Left cardiac atrium (tissue), 4 donors: Measurements from ENCODE around the gene SPDYE1. TPM values are rescaled to one million over a fixed set of nuclear protein-coding genes. Genes with fewer than 3 reads are reported as not detected.
"Not testable (repeated sequence)": the region's sequence is repeated elsewhere in the genome, so short reads cannot be mapped to it uniquely, and the experiment has no call there.

ENCODE experiments used
- ATAC-seq, 2 donors: fragments of 200-7000 bp; cut with Tn5 transposase; one replicate each; pipeline ENCODE4 v1.9.1; 2020; ENCODE audit warnings: mild to moderate bottlenecking in 2 of 2, moderate library complexity in 2 of 2
- DNase-seq: peaks from one replicate; pipeline ENCODE4 v3.0.0-alpha.2; 2020
- intact Hi-C, 2 donors: fragments of 100-400 bp; cut with DNase I; formaldehyde crosslinking; loops; one replicate each; pipeline versions ENCODE4 v1.14.1 to v1.15.1; 2022 to 2023
- long read RNA-seq: library from polyadenylated mRNA; unstranded; transcript quantifications from one replicate; pipeline ENCODE4 v2.0.0, GENCODE V29; 2021
- total RNA-seq, 2 donors: library from RNA; stranded (reverse); fragmentation: NEBNext Ultra II Directional; extraction: Animal tissue kit (Norgen Biotek cat#: 25700); gene quantifications; one replicate each; pipeline ENCODE4 v1.2.1, GENCODE V29; 2021
- donor health status: DM: no; HTN: yes; CAD: no.
- donor health status: DM: no; HTN: yes; CAD: no; lungs with severe emphysema.
- donor health status: DM: yes; HTN: yes; CAD: no.
- donor health status: Dilated cardiomyopathy.

SPDYE1 gene
- total RNA-seq, result not detected
- long read RNA-seq, result 0 reads

- ATAC-seq, intact Hi-C loops, DNase-seq: not testable (repeated sequence)
Measured at GRCh38 chr7:43997532-43997931, at the start of gene SPDYE1. TSS of gene SPDYE1 (plus strand) at chr7:43997897. CDS start at chr7:43999950, 2,053 bp downstream.

GRCh38 chr7:43952028-43952427 lies 45.7 kb upstream of the SPDYE1 start:
- no peak for ATAC-seq
- intact Hi-C loops, result no loop called here
- DNase-seq, result no peak

GRCh38 chr7:43953071-43953470 lies 44.6 kb upstream of the SPDYE1 start:
- intact Hi-C loops, result no loop called here
- no peak for ATAC-seq
- DNase-seq, result no peak

GRCh38 chr7:43954524-43955228 lies 43.0 kb upstream of the SPDYE1 start:
- intact Hi-C loops, result no loop called here
- no peak for DNase-seq
- ATAC-seq, result peak; percentile 30 to 47

- DNase-seq (no peak), ATAC-seq (no peak)
- intact Hi-C loops, result no loop called here
Measured at GRCh38 chr7:43956027-43956426, 41.7 kb upstream of the SPDYE1 start.

- intact Hi-C loops, result no loop called here
- ATAC-seq, result no peak
Measured at GRCh38 chr7:43960933-43961332, 36.8 kb upstream of the SPDYE1 start.

GRCh38 chr7:43966392-43966791 lies 31.3 kb upstream of the SPDYE1 start:
- intact Hi-C loops, DNase-seq, ATAC-seq: not testable (repeated sequence)

More at GRCh38 chr7:43960933-43961332, 36.8 kb upstream of the SPDYE1 start:
- no peak for DNase-seq

GRCh38 chr7:43968172-43969040 lies 29.3 kb upstream of the SPDYE1 start:
- peak; percentile 17 to 84 for ATAC-seq
- DNase-seq, intact Hi-C loops: not testable (repeated sequence)

GRCh38 chr7:43969586-43969985 lies 28.1 kb upstream of the SPDYE1 start:
- DNase-seq, ATAC-seq, intact Hi-C loops: not testable (repeated sequence)

- DNase-seq, ATAC-seq, intact Hi-C loops: not testable (repeated sequence)
Measured at GRCh38 chr7:43970698-43971097, 27.0 kb upstream of the SPDYE1 start.

GRCh38 chr7:43974033-43974573 lies 23.6 kb upstream of the SPDYE1 start:
- ATAC-seq, DNase-seq, intact Hi-C loops: not testable (repeated sequence)

- ATAC-seq, DNase-seq, intact Hi-C loops: not testable (repeated sequence)
Measured at GRCh38 chr7:43974725-43975482, 22.8 kb upstream of the SPDYE1 start.

- DNase-seq, result no peak
- no peak for ATAC-seq
- intact Hi-C loops, result no loop called here
Measured at GRCh38 chr7:43977525-43977924, 20.2 kb upstream of the SPDYE1 start.

- intact Hi-C loops, DNase-seq: not testable (repeated sequence)
- peak in 1 of 2 donors; percentile 28 for ATAC-seq
Measured at GRCh38 chr7:43978102-43978501, 19.6 kb upstream of the SPDYE1 start.

- DNase-seq, intact Hi-C loops, ATAC-seq: not testable (repeated sequence)
Measured at GRCh38 chr7:43982848-43983247, 14.8 kb upstream of the SPDYE1 start.

- intact Hi-C loops, DNase-seq, ATAC-seq: not testable (repeated sequence)
Measured at GRCh38 chr7:43983736-43984135, 14.0 kb upstream of the SPDYE1 start.

GRCh38 chr7:43985904-43986864 lies 11.5 kb upstream of the SPDYE1 start:
- intact Hi-C loops, result not testable (repeated sequence)
- peak; percentile 87 to 88 for ATAC-seq
- peak; percentile 70 for DNase-seq

- intact Hi-C loops, DNase-seq, ATAC-seq: not testable (repeated sequence)
Measured at GRCh38 chr7:43987476-43987875, 10.2 kb upstream of the SPDYE1 start.
